Measurements from ENCODE around the gene HINFP. TPM values are rescaled to one million over a fixed set of nuclear protein-coding genes. Genes with fewer than 3 reads are reported as not detected.
A peak's percentile ranks its signal among the peaks of the same experiment; 100 is the strongest.
"Not testable (repeated sequence)": the region's sequence is repeated elsewhere in the genome, so short reads cannot be mapped to it uniquely, and the experiment has no call there.

Gene HINFP
- polyA plus RNA-seq, 10 donors: 13.7 to 25.0 (median 17.8) TPM

DNA sequence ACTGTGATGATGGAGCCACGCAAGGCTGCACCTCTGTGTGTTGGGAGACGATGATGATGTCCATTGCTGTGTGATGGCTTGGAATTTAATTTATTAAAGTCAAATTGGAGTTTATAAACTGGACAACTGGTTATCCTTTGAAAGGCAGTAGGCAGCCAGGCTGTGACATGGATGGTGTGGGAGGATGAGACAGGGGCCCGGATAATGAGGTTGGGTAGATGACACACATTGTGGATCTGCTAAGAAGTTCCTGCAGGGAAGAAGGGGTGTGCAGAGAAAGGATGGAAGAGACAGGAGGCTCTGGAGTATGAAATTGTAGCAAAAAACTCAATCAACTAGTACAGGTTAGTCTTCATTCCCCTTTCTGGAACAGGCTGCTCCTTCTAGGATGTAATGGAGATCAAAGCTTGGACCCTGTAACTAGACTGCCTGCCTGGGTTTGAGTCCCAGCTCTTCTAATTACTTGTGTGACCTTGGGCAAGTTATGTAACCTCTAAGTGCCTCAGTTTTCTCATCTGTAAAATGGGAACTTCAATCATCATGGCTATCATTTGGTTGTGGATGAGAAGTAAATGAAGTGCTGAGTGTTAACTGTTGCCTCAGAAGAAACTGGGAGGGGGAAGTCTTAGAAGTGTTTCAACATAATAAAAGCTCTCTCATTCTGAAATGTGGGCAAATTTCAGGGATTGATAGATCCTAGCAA, 4.2 kb upstream of the HINFP start:
- DNase-seq: no peak

DNA sequence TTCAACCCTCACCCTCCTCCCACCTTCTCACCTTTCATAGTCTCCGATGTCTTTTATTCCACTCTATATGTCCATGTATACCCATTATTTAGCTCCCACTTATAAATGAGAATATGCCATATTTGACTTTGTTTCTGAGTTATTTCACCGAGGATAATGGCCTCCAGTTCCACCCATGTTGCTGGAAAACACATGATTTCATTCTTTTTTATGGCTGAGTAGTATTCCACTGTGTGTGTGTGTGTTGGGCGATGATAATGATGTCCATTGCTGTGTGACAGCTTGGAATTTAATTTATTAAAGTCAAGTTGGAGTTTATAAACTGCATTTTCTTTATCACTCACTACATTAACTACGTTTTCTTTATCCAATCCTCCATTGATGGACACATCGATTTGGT, 3.2 kb upstream of the HINFP start:
- DNase-seq: no peak

DNA sequence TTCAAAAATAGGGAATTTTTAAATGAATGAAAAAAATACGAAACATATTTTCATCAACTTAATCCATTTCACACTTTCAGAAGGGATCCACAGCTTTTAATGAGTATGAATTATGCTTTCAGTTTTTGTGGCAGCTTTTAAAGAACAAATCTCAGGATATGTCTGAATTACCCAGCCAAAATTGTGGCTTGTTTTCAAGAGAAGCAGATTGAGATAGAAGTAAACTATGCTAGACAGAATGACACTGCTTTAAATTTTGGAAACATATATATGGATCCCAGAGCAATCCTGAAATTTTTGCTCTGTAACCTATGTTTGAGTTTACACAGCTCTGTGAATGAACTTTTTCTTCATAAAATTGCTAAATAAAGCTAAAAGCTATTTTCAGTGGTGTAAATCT, 2.4 kb upstream of the HINFP start:
- DNase-seq: no peak

DNA sequence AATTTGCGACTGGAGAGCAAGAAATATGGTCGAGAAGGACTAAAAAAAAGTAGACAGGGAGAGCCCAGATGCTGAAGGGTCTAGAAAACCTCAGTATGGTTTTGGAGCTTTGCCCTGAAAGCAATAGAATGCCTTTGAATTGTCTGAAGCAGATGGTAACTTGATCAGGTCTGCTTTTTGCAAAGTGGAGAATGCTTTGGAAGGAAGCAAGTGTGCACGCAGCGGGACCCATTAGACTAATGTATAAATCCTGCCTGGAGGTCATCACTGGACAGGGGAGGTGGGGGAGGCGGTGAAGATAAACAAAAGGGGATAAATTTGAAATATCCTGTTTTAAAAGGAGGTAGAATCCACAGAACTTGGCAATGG, 757 bp upstream of the HINFP start:
- DNase-seq: no peak

DNA sequence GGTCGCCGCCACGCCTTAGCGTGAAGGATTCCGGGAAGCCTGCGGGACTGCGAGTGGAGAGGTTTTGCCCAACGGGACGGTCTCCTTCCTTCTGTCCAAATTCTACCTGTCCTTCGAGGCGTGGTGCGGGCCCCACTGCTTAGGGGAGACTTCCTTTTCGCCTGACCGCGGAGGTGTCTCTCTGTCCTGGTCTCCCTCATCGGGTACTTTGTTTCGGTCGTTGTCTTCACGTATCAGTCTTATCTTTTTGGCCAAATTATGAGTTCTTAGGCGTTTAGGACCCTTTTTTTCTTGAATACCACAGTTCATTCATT, 388 bp downstream of the HINFP start:
- DNase-seq: no peak

DNA sequence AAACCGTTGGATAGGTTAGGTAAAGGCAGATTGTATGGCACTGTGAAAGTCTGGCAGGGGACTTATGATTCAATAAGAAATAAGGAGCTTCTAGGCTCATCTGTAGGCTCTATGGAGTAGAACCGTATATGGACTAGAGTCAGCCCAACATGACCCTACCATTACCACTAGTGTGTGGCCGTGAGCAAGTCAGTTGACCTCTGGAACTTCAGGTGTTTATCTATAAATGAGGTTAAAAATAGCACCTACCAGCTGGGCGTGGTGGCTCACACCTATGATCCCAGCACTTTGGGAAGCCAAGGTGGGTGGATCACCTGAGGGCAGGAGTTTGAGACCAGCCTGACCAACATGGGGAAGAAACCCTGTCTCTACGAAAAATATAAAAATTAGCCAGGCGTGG, 4.4 kb downstream of the HINFP start:
- DNase-seq: no peak

DNA sequence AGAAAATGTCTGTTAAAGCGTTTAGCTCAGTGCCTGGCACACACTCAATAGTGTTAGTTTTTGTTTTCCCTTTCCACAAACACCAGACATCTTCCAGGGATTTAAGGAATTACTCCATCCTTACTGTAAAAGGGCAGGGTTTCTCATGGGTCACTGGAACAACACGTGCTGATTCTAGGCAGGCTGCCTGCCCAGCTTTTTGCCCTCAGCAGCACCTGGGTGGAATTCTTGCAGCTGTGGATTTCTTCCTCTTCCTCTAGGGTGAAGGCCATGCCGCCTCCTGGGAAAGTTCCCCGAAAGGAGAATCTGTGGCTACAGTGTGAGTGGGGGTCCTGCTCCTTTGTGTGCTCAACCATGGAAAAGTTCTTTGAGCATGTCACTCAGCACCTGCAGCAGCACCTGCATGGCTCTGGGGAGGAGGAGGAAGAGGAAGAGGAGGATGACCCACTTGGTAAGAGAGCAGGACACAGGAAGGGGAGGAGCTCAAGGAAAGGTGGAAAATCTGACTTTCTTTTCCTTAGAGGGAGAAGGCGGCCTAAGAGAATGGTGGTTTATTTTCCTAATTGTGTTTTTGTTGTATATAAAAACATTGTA, 5.4 kb downstream of the HINFP start:
- no peak for DNase-seq

DNA sequence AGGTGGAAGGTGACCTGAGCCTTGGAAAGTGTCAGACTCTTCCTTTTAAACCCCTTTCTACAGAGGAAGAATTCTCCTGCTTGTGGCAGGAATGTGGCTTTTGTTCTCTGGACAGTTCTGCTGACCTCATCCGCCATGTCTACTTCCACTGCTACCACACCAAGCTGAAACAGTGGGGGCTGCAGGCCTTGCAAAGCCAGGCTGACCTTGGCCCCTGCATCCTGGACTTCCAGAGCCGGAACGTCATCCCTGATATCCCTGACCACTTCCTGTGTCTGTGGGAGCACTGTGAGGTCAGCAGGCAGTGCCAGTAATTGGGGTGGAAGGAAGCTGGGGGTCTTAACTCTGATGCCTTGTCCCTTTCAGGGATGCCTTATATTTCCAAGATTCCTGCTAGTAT, 9.3 kb downstream of the HINFP start:
- no peak for DNase-seq

DNA sequence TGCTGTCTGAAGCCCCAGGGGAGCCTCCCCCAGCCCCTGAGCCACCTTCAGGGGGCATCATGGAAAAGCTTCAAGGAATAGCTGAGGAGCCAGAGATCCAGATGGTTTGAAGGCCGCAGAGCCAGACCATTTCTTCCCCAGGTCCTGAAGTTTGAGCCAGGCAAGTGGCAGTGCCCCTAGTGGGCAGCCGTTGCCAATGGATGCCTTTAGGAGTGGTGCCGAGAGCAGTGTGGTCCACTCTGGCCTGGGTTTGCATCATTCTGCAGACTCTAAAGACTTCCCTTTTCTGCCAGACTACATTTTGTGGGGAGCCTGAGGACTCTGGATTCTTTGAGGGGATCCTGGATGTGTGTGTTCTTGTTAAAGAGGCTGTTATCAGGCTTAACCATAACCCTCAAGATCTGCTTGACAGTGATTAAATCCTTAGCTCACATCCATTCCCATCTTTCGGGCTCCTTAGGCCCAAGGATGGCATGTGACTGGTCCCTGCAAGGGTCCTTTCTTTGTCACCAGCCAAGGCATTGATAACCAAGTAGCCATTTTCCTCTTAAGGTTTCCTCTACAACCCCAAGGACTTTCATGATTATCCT, 13.1 kb downstream of the HINFP start:
- DNase-seq: no peak

DNA sequence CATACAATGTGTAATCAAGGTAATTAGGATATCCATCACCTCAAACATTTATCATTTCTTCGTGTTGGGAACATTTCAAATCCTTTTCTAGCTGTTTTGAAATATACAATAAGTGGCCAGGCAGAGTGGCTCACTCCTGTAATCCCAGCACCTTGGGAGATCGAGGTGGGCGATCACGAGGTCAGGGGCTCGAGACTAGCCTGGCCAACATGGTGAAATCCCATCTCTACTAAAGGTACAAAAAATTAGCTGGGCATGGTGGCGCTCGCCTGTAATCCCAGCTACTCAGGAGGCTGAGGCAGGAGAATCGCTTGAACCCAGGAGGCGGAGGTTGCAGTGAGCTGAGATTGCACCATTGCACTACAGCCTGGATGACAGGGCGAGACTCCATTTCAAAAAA, 17.9 kb downstream of the HINFP start:
- not testable (repeated sequence) for DNase-seq

DNA sequence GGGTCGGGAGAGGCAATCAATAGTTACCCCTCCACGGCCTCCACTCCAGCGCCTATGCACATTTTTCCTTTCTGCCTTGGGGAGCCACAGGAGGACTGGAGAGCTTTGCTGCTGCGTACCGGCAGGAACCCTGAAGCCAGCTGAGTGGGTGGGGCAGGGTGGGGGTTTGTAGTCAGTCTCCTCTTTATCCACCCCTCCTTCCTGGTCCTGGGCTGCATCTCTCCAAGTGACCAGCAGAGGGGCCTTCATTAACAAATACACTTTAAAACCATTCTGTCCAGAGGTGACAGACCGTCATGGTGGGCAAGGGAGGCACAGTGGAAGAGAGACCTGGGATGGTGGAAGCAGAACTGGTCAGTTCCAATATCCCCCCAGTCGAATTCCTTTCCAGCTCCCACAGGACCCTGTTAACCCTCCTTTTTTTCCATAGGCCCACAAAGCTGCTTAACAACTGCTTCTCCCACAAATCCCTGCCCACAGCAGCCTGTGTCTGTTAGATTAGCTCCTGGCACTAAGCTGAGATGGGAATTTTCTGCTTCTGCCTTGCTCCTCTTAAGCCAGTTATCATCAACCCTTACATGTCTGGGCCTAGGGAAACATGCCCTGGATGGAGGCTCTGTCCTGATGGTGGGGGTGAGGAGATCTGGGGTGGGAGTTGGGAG, 23.6 kb downstream of the HINFP start:
- DNase-seq: peak; percentile 28 to 71 (median 49)

DNA sequence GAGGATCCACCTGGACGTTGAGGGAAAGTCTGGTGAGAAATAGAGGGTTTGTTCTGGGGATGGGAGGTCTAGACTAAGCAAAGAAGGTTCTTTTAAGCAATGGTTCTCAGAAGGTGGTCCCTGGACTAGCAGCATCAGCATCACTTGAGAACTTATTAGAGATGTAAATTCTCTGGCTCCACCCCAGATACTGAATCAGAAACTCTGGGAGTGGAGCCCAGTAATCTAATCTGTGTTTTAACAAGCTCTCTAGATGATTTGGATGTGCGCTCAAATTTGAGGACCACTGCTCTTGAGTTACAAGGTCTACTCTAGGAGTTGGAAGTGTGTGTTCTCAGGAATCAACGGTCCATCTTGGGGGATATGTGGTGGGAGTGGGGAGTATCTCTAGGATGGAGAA, 24.2 kb downstream of the HINFP start:
- DNase-seq: no peak

DNA sequence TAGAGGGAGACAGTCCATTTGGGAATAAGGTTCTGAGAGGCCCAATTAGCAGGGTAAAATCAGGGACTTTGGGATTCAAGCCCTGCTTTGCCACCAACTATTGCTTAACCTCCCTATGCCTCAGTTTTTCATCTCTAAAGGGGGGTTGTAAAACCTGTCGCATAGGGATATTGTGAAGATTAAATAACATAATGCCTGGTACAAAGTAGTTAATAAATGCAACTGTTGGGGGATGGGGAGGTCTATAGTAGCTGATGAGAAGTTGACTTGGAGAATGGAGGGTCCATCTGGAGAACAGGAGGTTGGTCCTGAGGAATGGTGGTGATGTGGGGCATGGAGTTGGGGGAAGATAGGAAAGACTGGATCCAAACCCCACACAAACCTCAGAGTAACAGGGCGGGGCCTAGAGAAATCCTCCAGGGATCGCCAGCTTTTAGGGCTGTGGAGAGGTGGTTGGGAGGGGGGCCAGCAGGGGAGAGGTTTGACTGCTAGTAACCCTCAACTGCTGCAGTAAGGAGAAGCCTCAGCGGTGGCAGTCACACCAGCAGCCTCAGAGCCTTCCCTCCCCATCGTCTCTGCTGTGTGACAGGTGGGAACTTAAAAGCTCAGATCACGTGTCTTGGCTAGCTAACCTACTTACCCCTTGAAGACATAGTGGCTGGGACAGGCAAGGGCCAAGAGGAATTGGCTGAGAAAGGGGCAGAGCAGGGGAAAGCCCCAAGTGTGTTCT, 26.4 kb downstream of the HINFP start:
- no peak for DNase-seq

DNA sequence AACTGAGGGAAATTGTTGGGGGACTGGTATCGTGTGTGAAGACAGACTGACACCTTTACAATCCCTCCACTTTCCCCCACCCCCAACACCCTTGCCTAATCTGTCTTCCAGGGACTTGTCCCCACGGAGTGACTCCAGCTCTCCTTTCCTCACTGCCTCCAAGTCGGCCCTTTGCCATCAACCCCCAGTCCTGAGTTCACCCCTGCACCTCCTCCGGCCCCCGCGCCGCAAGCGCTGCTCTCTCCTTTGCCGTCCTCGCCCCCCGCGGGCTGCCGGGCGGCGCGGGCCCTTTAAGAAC, 27.3 kb downstream of the HINFP start:
- no peak for DNase-seq

DNA sequence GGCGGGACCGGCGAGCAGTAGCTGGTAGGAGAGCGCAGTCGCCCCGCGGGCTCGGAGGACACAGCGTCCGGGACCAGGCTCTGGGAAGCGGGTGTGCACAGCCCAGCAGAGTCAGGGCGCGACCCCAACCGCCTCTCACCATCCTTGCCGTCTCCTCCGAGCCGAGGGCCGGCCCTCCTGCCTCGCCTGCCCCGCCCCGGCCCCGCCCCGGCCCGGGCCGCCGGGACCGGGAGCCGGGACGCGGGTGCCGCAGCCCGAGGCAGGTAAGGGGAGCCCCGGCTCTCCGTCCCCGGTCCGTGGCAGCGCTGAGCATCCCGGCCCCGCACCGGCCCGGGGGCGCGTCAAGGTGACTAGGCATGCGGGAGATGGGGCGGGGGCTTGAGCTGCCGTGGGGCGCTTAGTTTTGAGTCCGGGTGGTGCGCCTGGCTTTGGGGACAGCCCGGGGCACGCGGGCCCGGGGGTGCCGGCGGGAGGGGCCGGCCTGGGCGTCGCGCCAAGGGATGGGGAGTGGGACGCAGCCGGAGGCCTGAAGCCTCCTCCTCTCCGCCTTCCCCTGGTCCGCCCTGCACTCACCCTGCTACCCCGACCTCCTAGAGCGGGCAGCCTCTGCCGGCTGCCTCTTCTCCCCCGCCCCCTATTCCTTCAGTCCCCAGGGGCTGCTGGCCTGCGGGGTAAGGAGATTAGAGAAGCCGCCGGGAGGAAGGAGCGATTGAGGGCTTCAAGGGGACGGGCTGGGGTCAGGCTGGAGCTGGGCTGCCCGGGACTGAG, 27.8 kb downstream of the HINFP start, which contains the start of gene ABCG4:
Gene ABCG4 (plus strand): TSS at position 35 of the 768 bp plus-strand sequence. CDS start 914 bp downstream, outside the sequence.
- DNase-seq: peak in 1 of 3 donors; percentile 40

DNA sequence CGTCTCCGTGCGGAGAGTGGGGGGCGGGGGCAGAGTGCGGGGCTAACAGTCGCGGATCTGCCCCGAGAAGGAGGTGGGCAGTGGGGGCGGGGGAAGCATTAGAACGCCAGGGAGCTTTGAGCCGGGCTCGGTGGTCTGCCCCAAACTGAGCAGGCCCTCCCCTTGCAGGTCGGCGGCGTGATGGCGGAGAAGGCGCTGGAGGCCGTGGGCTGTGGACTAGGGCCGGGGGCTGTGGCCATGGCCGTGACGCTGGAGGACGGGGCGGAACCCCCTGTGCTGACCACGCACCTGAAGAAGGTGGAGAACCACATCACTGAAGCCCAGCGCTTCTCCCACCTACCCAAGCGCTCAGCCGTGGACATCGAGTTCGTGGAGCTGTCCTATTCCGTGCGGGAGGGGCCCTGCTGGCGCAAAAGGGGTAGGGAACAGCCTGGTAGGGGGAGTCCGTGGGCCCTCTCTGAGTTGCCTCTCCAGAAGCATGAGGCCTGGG, 28.5 kb downstream of the HINFP start:
- no peak for DNase-seq

DNA sequence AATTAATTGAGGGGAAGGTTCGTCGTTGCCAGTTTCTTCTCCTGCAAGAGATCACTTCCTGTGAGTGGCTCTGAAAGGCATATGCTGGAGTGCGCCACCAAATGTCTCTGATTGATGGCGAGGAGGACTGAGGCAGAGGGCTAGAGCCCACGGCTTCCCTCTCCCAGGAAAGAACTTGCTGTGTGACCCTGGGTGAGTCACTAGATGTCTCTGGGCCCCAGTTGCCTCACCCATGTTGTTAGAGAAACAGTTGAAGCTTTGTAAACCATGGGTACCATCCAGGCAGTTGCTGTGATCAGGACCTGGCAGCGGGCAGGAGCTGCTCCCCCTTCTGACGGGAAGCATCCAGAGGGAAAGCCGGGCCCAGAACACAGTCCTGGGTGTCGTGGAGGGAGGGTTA, 30.7 kb downstream of the HINFP start:
- DNase-seq: no peak

DNA sequence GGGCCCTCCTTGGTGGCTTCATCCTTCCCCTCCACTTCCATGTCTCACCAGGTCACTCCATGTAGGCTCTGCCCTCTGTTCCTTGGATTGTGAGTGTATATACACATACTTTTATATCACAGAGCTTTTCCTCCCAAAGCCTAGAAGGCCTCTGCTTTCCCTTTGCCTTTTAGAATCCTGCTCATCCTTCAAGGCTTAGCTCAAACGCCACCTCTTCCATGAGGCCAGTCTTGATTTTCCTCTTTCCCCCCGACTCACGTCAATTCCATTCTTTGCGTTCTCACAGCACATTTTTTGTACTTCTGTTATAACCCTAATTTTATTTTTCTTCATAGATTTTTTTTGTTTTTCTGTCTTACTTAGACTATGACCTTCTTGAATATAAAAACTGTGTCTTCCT, 31.2 kb downstream of the HINFP start:
- no peak for DNase-seq

DNA sequence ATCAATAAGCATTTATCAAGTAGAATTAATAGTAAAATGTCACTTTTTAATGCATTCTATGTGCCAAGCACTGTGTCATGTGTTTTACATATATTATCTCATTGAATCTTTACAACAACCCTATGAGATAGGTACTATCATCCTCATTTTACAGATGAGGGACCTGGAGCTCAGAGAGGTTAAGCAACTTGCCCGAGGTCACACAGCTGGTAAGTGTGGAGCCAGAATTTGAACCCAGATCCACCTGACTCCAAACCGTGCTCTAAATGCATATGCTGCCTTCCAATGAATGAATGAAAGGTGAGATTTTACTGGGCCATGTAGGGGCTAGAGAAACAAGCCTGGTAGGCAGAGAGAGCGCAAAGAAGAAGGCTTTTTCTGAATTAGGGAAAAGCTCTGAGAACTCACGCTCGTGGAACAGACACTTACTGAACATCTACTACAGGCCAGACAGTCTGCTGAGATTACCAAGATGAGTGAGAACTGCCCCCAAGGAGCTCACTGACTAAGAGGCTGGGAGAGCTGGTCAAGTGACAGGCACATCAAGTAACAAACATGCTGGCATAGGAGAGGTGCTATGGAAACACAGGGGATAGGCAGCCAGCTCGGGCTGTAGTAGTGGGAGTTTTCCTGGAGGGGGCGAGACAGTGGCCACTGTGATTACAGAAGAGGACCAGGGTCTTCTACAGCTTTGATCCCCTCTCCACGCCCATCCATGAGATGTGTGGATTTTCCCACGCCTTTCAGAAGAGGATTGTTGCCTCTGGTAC, 31.9 kb downstream of the HINFP start:
- DNase-seq: no peak

DNA sequence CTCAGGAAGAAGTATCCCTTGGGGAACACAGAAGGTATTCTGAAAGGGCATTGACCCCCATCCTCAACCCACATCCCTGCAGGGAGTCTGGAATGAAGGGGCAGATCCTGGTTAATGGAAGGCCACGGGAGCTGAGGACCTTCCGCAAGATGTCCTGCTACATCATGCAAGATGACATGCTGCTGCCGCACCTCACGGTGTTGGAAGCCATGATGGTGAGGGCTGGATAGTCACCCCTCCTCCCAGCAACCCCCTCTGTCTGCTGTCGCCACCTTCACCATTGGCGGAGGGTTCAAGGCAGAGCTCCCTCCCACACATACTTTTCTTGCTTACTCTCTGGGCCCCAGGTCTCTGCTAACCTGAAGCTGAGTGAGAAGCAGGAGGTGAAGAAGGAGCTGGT, 32.8 kb downstream of the HINFP start:
- DNase-seq: no peak
